Lower lobe of right lung (tissue), 2 donors: ENCODE measurements around the gene KCTD15. TPM values are rescaled to one million over a fixed set of nuclear protein-coding genes. Genes with fewer than 3 reads are reported as not detected.

Experiments
- ATAC-seq, 2 donors: fragments of 200-7000 bp; cut with Tn5 transposase; one replicate each; pipeline ENCODE4 v1.9.1; 2020 to 2022; ENCODE audit warnings: mild to moderate bottlenecking in 2 of 2, moderate library complexity in 2 of 2
- DNase-seq: peaks from one replicate; pipeline ENCODE4 v3.0.0-alpha.2; 2020
- H3K27ac ChIP-seq: fragments of 200-600 bp; one replicate; pipeline ENCODE4 v1.8.0; 2022
- H3K27me3 ChIP-seq: fragments of 200-600 bp; one replicate; pipeline ENCODE4 v1.8.0; 2022; ENCODE audit warnings: low read depth
- H3K36me3 ChIP-seq: fragments of 200-600 bp; one replicate; pipeline ENCODE4 v1.8.0; 2022; ENCODE audit warnings: mild to moderate bottlenecking
- H3K4me1 ChIP-seq: fragments of 200-600 bp; one replicate; pipeline ENCODE4 v1.8.0; 2022
- H3K4me3 ChIP-seq: fragments of 200-600 bp; one replicate; pipeline ENCODE4 v1.8.0; 2022; ENCODE audit warnings: mild to moderate bottlenecking
- H3K9me3 ChIP-seq: fragments of 200-600 bp; one replicate; pipeline ENCODE4 v1.8.0; 2022
- intact Hi-C: fragments of 100-400 bp; cut with DNase I; formaldehyde crosslinking; loops from one replicate; pipeline ENCODE4 v1.11.0; 2022
- total RNA-seq: library from RNA; stranded (reverse); fragmentation: NEBNext Ultra II Directional; extraction: Animal tissue kit (Norgen Biotek cat#: 25700); gene quantifications from one replicate; pipeline ENCODE4 v1.2.1, GENCODE V29; 2021
- TF ChIP-seq, protein P1 (sequence below): fragments of 200-600 bp; IDR thresholded peaks from one replicate; pipeline ENCODE4 v1.8.0; 2022; ENCODE audit warnings: antibody characterized with exemption, mild to moderate bottlenecking
- donor health status: DM: no; HTN: yes; CAD: no; lungs with severe emphysema.

Gene KCTD15
- total RNA-seq, 1 donor from 2014 or later = 27.0 TPM

DNA sequence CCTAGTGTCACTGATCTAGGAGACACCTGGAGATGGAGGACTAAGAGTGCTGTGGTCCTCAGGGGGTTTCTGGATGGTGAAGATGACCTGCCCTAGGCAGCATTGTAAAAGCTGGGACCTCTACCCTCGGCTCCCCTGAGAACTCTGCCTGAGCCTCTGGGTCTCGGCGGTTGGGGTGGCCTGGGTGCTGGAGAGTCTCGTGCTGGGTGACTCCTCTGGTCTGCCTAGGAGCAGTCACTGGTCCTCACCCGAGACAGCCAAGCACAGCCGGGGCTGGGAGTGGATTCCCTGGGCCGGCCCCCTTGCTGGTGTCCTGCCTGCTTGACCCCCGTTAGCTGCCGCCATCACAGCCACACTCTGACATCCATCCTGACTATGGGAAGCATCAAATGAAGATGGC, 6.7 kb downstream of the KCTD15 start:
- Histone ChIP-seq H3K4me3 (no peak overlapping the region), H3K27ac (no peak overlapping the region), H3K36me3 (peaks cover 58% of the 10 kb centered on the region), H3K27me3 (no peaks in the 10 kb centered on the region), H3K9me3 (no peaks in the 10 kb centered on the region), H3K4me1 (no peaks in the 10 kb centered on the region)
- ATAC-seq (no peak), DNase-seq (no peak)
- intact Hi-C loops = no loop called here
- TF ChIP-seq, protein P1, sequence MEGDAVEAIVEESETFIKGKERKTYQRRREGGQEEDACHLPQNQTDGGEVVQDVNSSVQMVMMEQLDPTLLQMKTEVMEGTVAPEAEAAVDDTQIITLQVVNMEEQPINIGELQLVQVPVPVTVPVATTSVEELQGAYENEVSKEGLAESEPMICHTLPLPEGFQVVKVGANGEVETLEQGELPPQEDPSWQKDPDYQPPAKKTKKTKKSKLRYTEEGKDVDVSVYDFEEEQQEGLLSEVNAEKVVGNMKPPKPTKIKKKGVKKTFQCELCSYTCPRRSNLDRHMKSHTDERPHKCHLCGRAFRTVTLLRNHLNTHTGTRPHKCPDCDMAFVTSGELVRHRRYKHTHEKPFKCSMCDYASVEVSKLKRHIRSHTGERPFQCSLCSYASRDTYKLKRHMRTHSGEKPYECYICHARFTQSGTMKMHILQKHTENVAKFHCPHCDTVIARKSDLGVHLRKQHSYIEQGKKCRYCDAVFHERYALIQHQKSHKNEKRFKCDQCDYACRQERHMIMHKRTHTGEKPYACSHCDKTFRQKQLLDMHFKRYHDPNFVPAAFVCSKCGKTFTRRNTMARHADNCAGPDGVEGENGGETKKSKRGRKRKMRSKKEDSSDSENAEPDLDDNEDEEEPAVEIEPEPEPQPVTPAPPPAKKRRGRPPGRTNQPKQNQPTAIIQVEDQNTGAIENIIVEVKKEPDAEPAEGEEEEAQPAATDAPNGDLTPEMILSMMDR = no peak

DNA sequence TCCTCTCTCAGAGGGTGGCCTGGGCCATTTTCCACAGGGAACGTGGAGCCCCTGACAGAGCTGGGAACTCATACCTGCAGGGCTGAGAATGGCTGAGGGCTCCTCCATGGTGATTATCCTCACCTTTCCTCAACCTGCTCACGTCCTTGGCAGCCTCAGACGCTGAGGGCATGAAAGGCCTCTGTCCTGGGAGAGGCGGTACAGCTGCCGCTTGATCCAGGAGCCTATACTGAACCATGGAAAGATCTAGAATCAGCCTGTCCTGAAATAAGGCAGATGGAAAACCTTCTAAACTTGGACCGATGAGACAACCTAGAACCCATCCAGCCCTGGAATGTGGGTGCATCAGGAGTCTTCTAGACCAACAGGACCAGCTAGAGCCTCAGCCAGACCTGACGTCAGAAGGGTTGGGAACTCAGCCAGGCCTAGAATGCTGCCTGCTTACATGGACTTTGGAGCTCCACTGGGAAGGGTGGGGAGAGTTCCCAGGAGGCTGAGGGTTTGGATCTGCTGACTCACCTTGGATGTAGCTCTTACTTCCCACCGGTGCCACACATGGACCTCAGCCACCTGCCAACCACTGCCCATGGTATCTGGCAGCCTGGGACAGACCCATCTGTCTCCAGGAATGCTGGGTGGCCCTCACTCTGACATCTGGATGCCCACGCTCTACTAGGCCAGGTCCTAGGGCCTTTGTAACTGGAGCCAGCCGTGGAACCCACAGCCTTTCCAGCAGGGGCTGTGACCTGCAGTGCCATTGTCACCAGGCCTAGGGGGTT, 7.5 kb downstream of the KCTD15 start:
- peak in 1 of 2 donors; percentile 31 for ATAC-seq
- Histone ChIP-seq H3K27ac (no peak overlapping the region), H3K36me3 (peaks cover 58% of the 10 kb centered on the region), H3K9me3 (no peaks in the 10 kb centered on the region), H3K4me3 (no peak overlapping the region), H3K27me3 (no peaks in the 10 kb centered on the region), H3K4me1 (no peaks in the 10 kb centered on the region)
- no peak for DNase-seq
- TF ChIP-seq, protein P1 = no peak
- intact Hi-C loops = no loop called here

DNA sequence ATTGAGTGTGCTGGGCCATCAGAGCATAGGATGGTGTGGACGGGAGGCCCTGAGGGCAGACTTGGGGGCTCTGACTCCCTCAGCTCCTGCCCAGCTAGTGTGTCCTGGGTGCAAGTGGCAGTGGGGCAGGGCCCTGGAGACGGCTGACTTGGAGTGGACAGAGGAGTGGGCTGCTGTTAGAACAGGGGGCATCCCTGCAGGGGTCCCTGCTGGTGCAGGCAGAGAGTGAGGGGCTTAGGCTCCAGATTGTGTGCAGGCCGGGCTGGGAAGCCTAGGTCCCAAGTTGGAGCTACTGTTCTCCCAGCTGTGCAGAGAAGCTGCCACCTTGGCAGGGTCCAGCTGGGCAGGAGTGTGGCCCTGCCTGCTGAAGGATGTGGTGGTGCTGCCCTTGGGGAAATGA, 8.6 kb downstream of the KCTD15 start:
- no peak for DNase-seq
- TF ChIP-seq, protein P1 = no peak
- intact Hi-C loops = no loop called here
- Histone ChIP-seq H3K4me3 (no peak overlapping the region), H3K4me1 (no peaks in the 10 kb centered on the region), H3K27ac (no peak overlapping the region), H3K36me3 (peaks cover 58% of the 10 kb centered on the region), H3K9me3 (no peaks in the 10 kb centered on the region), H3K27me3 (no peaks in the 10 kb centered on the region)
- no peak for ATAC-seq

DNA sequence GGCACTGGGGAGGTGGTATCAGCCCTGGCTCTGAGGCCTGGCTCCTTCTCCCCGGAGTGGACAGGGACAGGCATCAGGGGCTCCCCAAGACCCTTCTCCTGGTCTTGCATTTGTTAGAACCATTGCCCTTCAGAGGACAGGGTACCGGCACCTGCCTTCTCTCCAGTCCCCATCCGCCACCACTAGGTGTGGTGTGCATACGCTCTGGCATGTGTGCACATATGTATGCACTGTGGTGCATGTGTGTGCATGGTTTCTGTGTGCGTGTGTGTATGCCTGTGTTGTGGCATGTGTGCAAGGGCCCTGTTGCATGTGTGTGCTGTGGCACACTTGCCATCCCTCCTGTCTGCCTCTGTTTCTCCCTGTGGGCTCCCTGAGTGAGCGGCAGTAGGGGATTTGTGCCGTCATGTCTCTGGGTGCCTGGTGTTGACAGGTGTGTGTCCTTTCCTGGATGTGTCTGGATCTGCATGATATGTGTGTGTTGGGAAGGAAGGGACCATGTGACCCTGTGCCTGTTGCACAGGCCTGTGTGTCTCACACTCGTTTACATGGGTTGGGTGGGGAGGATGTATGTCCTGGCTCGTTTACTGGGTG, 9.3 kb downstream of the KCTD15 start:
- H3K36me3 ChIP-seq = peaks cover 58% of the 10 kb centered on the region
- no peaks in the 10 kb centered on the region for H3K4me1 ChIP-seq
- H3K4me3 ChIP-seq = no peak overlapping the region
- no peak for DNase-seq
- no peak for ATAC-seq
- TF ChIP-seq, protein P1 = no peak
- intact Hi-C loops = no loop called here
- H3K27ac ChIP-seq = no peak overlapping the region
- H3K27me3 ChIP-seq = no peaks in the 10 kb centered on the region
- no peaks in the 10 kb centered on the region for H3K9me3 ChIP-seq

DNA sequence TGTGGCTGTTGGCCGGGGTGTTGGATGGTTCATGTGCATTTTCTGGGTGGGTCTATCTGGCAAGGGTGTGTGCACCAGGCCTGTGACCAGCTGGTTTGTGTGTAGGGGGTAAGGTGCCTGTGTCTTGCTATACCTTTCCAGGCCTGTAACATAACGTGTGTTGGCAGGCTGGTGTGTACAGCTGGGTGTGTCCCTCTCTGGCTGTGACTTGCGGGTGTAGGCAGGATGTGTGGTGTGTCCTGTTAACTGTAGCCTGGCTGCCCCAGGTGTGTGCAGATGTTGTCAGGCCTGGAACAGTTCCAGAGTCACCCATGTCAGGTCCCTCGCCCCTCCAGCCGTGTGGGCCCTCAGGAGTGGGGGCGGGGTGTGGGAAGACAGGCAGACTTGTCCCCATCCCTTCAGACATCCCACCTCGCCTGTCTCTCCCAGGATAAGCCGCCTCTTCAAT, 9.8 kb downstream of the KCTD15 start:
- Histone ChIP-seq H3K9me3 (no peaks in the 10 kb centered on the region), H3K27me3 (no peaks in the 10 kb centered on the region), H3K4me1 (no peaks in the 10 kb centered on the region), H3K36me3 (peaks cover 57% of the 10 kb centered on the region), H3K4me3 (no peak overlapping the region), H3K27ac (no peak overlapping the region)
- TF ChIP-seq, protein P1 = no peak
- DNase-seq (no peak), ATAC-seq (no peak)
- intact Hi-C loops = no loop called here
